ENCODE measurements around the gene CACNA1H.
"Not testable (repeated sequence)": the region's sequence is repeated elsewhere in the genome, so short reads cannot be mapped to it uniquely, and the experiment has no call there.

- TF ChIP-seq CTCF (IDR thresholded peaks at IDR 0.05; ENCODE audit: insufficient read depth, low read length, poor library complexity, severe bottlenecking); EZH2phosphoT487 (conservative IDR thresholded peaks at IDR 0.05; ENCODE audit: low read length): not testable (repeated sequence)
These were observed 79.3 kb downstream of the CACNA1H start for GRCh38 chr16:1232049-1232748.

All from SU-DHL-6 (cell line).